GM12872 (cell line): ENCODE data around the gene CRX.
"Not testable (repeated sequence)": the region's sequence is repeated elsewhere in the genome, so short reads cannot be mapped to it uniquely, and the experiment has no call there.

Source experiments
- TF ChIP-seq, protein P1 (sequence below): IDR thresholded peaks from 3 replicates; pipeline ENCODE4 v1.5.1; 2011; ENCODE audit warnings: low read depth, mild to moderate bottlenecking, low read length, moderate library complexity; ENCODE audit not compliant: insufficient read depth

The CRX gene

DNA sequence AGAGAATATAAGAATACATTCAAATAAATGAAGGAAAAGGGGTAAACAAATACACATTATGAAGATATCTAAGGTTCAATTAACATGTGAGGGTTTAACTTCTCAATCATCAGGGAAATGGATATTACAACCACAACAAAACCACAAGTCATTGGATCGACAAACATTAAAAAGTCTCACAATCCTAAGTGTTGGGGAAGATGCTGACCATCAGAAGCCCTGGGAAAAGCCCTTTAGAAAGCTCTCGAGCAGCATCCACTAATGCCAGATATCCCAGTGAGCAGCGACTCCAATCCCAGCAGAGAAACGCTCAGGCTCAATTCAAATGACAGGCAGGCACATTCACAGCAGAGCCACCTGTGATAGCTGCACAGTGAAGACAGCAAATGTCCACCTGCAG, 20.5 kb upstream of the CRX start:
- TF ChIP-seq, protein P1, sequence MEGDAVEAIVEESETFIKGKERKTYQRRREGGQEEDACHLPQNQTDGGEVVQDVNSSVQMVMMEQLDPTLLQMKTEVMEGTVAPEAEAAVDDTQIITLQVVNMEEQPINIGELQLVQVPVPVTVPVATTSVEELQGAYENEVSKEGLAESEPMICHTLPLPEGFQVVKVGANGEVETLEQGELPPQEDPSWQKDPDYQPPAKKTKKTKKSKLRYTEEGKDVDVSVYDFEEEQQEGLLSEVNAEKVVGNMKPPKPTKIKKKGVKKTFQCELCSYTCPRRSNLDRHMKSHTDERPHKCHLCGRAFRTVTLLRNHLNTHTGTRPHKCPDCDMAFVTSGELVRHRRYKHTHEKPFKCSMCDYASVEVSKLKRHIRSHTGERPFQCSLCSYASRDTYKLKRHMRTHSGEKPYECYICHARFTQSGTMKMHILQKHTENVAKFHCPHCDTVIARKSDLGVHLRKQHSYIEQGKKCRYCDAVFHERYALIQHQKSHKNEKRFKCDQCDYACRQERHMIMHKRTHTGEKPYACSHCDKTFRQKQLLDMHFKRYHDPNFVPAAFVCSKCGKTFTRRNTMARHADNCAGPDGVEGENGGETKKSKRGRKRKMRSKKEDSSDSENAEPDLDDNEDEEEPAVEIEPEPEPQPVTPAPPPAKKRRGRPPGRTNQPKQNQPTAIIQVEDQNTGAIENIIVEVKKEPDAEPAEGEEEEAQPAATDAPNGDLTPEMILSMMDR, result no peak

DNA sequence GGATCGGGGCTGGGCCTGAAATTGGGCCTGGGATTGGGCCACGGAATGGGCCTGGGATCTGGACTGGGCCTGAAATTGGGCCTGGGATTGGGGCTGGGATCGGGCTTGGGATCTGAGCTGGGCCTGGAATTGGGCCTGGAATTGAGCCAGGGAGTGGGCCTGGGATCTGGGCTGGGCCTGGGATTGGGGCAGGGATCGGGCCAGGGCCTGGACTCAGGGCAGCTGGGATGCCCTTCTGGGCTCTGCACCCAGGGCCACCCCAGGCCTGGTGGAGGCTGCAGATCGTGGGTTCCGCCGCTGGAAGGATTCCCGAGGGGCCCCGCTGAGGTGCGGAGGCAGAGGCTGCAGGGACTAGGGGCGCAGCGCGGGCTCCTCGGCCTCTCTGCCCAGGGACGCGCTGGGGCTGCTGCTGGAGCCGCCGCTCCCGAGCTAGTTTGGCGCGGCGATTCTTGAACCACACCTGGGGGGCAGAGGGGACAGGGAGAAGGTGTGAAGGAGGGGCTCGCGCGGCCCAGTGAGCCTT, 19.2 kb upstream of the CRX start:
- TF ChIP-seq, protein P1, result no peak

DNA sequence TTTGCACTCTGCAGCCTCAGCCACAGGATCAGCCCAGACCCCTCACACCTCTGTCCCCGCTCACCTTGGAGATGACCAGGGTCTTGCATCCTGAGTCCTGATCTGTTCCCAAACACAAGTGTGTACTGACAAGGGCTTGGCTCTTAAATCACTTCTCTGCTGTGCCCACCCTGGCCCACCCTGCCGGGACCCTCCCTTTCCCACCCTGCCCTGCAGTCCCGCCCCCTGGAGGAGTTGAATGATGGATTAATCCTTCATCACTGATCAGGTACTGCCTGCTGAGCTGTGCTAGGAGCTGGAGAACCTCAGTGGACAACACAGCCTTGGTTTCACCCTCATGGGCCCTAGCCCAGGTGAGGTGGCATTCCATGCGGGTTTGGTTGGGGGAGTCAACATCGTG, 17.3 kb upstream of the CRX start, which contains the start of gene TPRX1:
TSS of gene TPRX1 (minus strand) at position 101 of the 400 bp plus-strand sequence. CDS start at position 89, 12 bp downstream.
- TF ChIP-seq, protein P1, result not testable (repeated sequence)

DNA sequence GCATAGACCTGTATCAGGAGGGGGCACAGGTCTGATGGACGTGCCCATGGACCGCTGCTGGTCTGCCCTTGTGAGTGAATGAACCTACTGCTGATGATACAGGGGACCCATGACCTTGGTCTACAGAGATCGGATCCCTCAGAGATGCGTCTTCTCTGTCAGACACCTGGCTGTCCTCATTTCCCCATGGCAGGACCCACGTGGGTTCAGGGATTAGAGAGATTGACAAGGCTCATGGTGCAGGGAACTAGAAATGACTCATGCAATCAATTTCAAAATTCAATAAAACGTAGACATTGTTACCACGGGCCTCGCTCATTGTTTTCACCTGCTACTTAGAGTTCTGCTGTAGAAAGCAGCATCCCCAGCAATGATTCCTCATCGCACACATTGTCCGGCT, 16.4 kb upstream of the CRX start:
- TF ChIP-seq, protein P1, result no peak

DNA sequence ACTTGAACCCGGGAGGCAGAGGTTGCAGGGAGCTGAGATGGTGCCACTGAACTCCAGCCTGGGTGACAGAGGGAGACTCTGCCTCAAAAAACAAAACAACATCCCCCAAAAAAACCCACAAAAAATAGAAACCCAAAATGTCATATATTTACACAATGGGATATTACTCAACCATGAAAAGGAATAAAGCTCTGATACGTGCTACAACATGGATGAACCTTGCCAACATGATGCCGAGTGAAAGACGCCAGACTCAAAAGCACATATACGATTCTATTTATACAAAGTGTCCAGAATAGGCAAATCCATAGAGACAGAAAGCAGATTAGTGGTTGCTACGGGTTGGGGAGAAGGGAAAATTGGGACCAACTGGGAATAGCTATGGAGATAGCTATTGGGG, 15.3 kb upstream of the CRX start:
- TF ChIP-seq, protein P1, result no peak

DNA sequence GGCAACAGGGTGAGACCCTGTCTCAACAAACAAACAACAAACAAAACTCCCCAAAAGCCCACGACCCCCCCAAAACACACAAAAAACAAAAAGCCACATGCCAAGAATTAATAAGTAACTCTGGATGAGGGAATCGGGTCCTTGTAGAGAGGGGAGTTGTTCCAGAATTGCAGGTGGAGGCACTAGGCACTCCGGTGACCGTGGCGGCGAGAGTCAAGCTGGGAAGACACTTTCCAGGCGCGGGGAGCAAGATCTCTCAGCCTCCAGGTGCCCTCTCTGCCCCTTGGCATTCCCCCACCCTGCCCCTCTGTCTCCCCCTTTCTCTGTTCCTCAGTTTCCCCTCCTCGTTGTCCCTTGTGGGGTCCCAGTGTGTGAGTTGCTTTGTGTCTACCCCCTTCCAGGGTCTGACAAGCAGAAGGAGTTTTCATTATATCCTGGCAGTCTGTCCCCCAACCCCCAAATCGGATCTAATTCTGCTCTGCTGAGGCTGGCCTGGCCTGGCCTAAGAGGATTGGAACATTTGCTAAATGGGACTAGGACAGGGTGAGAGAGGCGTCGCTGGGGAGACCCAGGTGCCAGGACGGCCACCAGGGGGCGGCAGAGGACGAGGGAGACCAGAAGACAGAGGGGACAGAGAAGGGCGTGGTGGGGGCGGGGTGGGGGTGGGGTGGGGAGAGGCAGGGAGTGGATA, 8.3 kb upstream of the CRX start:
- TF ChIP-seq, protein P1, result peak; percentile 69

DNA sequence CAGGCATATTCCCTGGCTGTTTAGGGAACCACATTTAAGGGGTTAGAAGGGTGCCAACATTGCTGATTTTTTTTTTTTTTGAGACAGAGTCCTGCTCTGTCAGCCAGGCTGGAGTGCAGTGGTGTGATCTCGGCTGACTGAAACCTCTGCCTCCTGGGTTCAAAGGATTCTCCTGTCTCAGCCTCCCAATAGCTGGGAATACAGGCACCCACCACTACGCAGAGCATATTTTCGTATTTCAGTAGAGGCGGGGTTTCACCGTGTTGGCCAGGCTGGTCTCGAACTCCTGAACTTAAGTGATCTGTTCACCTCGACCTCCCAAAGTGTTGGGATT, 7.8 kb upstream of the CRX start:
- TF ChIP-seq, protein P1, result no peak
